Activated naive CD4-positive, alpha-beta T cell treated with anti-CD3 and anti-CD28 coated beads, Interleukin-2, amount 10 ng/mL, durations not matched to agents 7 days and 5 days (primary cell): ENCODE data around the gene CA11.

Experiments
- CTCF ChIA-PET: fragments of 350-600 bp; sonication (Branson Sonifier 250); formaldehyde crosslinking; loops from one replicate; lab custom pipeline; 2021; ENCODE audit warnings: antibody characterized with exemption; lab: Charles Lee
- DNase-seq: peaks from one replicate; pipeline ENCODE4 v3.0.0-alpha.2; 2020
- H3K27ac Mint-ChIP-seq: one replicate; pipeline ENCODE4 v1.8.0; 2021; ENCODE audit warnings: mild to moderate bottlenecking, moderate library complexity, mixed read lengths
- H3K27me3 Mint-ChIP-seq: one replicate; pipeline ENCODE4 v1.8.0; 2021; ENCODE audit warnings: mild to moderate bottlenecking, mixed read lengths
- H3K36me3 Mint-ChIP-seq: one replicate; pipeline ENCODE4 v1.8.0; 2021; ENCODE audit warnings: mixed read lengths
- H3K4me1 Mint-ChIP-seq: one replicate; pipeline ENCODE4 v1.8.0; 2021; ENCODE audit warnings: mixed read lengths
- H3K4me3 Mint-ChIP-seq: one replicate; pipeline ENCODE4 v1.8.0; 2021; ENCODE audit warnings: mild to moderate bottlenecking, moderate library complexity, mixed read lengths
- H3K9me3 Mint-ChIP-seq: one replicate; pipeline ENCODE4 v1.8.0; 2021; ENCODE audit warnings: mixed read lengths

CA11 gene

DNA sequence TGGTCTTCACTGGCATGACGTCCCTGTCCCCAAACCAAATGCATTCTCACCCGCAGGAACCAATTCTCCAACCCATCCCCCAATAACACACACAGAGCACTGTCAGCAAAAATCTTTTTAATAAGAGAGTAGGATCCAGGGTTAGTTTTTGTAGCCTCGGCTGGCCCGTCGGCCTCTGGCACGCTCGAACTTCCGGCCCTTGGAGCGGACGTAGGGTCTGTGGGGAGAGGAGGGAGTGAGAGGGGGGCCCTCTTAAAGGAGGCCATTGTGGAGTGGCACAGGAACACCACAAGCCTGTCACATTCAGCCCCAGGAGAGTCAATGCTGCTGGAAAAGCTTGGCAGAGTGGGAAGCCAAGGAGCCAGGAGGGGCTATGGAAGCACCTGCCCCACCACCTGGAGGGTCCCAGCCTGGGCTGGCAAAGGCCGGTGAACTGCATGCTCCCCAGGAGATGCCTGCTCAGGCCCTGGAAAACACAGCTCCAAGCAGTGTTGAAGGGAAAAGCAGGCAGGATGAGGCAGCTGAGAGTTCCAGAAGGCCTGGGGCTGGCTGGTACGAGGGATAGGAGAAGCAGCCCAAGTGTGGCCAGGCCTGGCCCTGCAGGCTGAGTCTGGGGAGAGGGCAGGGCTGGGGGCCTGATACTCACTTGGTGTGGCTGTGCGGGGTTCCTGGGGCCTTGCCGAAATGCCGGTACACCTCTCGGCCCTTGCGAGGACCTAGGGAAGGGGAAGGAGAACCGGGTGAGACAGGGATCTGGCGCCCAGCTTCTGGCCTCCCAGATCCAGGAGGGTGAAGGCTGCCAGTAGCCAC is 30.6 kb downstream of the CA11 start:
- Mint-ChIP-seq H3K27ac (no peak overlapping the region), H3K9me3 (no peaks in the 10 kb centered on the region), H3K27me3 (peaks cover 4% of the 10 kb centered on the region), H3K4me1 (peaks cover 40% of the 10 kb centered on the region), H3K36me3 (peaks cover 46% of the 10 kb centered on the region), H3K4me3 (no peak overlapping the region)
- CTCF ChIA-PET, result interaction anchor here (0.9 to 1.1 kb wide), 2 partner anchors 10 kb away, joined by 3 read pairs; no protein-coding TSS in a partner anchor
- DNase-seq, result no peak

DNA sequence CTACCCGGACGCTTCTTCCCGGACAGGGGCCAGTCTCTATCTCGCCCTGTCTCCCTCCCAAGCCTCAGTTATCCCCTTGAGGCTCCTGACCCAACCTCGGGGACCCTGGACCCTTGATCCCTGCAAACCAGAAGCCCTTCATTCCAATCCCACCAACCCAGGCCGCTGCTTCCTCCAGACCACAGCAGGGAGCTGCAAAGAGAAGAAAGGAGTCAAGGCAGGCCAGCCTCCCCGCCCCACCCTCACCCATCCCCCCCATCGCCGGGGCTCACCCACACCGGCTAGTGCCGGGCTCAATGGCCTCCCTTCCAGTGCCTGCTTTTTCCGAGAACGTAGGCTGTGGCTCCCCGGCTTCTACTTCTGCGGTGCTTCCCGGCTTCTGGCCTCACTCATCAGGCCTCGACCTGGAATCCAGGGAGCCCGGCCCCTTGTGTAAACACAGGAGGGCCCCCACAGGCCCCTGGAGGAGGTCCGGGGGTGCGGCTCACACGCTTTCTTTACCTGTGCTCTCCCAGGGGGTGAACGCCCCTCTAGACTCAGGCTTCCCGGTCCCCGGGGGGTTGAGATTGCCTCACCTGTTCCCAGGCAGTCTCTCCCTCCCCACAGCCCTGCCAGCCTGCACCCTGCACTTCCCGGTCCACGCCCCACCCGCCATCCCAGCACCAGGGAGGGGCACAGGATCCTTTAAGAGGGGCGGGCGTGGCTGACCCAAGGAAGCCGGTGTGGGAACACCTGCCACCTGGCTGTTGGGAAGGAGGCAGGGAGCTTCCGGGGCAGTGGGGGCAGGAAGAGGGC is 31.4 kb downstream of the CA11 start, which contains the start of gene FAM83E:
FAM83E (minus strand) TSS at position 641 of the 795 bp plus-strand sequence. CDS start 1,704 bp downstream, outside the sequence.
- CTCF ChIA-PET, result interaction anchor here (0.9 kb wide), 1 partner anchor 9 kb away, joined by 3 read pairs; no protein-coding TSS in a partner anchor
- H3K4me3 Mint-ChIP-seq, result no peak within 1 kb of the TSS
- DNase-seq, result no peak
- H3K27me3 Mint-ChIP-seq, result peaks cover 4% of the 10 kb centered on the region
- H3K36me3 Mint-ChIP-seq, result peaks cover 41% of the 10 kb centered on the region
- no peaks in the 10 kb centered on the region for H3K9me3 Mint-ChIP-seq
- H3K4me1 Mint-ChIP-seq, result peaks cover 32% of the 10 kb centered on the region
- H3K27ac Mint-ChIP-seq, result peak within 1 kb of the TSS; percentile 16

DNA sequence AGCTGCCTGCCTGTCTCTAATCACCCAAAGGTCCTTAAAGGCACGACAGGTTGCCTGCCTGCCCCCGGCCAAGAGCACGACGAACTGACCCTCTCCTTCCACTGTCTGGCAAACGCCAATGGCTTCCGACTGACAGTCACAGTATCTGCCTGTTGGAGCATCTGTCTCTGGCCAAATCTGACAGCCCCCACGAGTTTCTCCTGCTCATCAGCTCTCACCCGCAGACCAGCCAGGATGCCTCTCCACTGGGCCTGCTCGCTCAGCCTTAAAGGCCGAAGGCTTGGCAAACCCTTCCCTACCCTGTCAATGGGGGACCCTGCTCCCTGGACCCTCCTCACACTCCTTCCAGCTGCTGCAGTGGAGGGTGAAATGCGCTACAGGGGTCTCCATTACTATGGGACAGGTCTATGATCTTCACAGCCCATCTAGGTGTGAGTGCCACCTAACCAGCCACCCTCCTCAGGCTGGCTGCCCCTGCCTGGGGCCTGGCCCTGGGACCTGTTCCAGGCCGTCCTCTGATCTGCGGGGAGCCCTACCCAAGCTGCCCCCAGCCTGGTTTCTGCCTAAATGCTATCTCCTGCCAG is 32.0 kb downstream of the CA11 start:
- Mint-ChIP-seq H3K4me1 (peaks cover 30% of the 10 kb centered on the region), H3K4me3 (no peak overlapping the region), H3K27ac (peak overlapping the region; percentile 16), H3K9me3 (no peaks in the 10 kb centered on the region), H3K27me3 (peaks cover under 1% of the 10 kb centered on the region), H3K36me3 (peaks cover 37% of the 10 kb centered on the region)
- CTCF ChIA-PET, result interaction anchor here (0.9 kb wide), 1 partner anchor 8 kb away, joined by 3 read pairs; no protein-coding TSS in a partner anchor
- no peak for DNase-seq

DNA sequence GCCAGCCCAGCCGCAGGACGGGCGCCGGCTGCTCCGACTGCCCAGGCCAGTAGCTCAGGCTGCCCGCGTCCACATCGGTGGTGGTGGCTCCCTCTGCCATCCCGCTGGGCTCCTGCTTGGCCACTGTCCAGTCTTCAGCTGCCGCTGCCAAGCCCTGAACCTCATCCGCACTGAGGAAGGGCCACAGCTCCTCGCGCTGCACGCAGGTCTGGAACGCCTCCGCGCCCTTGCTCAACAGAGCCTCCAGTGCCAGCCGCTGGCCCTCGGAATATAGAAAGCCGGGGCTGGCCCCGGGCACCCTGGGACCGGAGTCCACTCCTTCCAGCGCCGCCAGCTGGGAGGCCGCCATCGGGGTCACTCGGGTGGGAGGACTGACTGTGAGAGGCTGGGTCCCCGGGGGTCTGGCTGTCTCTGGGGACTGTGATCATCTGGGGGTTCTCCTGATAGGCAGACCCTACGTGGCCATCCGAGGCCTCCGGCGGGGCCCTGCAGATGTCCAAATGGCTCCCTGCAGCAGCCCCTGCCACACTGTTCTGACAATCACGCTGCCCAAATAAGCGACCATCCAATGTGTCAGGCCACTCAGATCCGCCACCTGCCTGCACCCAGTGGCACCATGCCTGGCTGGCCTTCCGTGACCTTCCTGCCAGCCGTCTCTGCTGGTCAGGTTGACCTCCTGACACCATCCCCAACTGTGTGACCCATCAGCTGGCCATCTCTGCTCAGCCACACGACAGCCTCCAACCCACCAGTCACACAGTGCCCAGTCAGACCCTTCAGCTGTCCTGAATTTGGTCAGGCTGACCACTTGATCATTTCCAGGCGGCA is 32.7 kb downstream of the CA11 start:
- peaks cover 32% of the 10 kb centered on the region for H3K36me3 Mint-ChIP-seq
- no peaks in the 10 kb centered on the region for H3K27me3 Mint-ChIP-seq
- CTCF ChIA-PET, result interaction anchor here (0.8 kb wide), 1 partner anchor 28 kb away, joined by 3 read pairs; no protein-coding TSS in a partner anchor
- no peak overlapping the region for H3K4me3 Mint-ChIP-seq
- DNase-seq, result no peak
- no peak overlapping the region for H3K27ac Mint-ChIP-seq
- peaks cover 29% of the 10 kb centered on the region for H3K4me1 Mint-ChIP-seq
- no peaks in the 10 kb centered on the region for H3K9me3 Mint-ChIP-seq

DNA sequence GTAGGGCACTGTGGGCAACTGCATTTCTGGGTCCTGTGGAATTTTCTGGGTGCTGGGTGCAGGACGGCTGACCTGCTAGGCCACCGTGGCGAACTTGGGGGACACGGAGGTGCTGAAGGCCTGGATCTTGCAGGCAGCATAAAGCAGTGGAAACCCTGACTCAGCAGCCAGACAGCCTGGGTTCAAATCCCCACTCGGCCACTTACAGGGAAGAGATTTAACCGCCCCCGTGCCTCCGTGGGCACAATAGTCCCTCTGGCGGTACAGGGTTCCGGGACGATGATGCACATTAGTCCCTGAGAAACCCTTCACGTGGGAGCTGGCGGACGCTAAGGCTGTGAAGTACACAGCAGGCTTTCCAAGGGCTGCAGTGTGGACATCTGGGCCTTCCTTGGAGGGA is 34.1 kb downstream of the CA11 start:
- Mint-ChIP-seq H3K27ac (no peak overlapping the region), H3K27me3 (no peaks in the 10 kb centered on the region), H3K4me3 (no peak overlapping the region), H3K9me3 (no peaks in the 10 kb centered on the region), H3K4me1 (peaks cover 15% of the 10 kb centered on the region), H3K36me3 (peaks cover 23% of the 10 kb centered on the region)
- DNase-seq, result no peak
- CTCF ChIA-PET, result interaction anchor here (1.9 kb wide), 1 partner anchor 106 kb away, joined by 6 read pairs; no protein-coding TSS in a partner anchor

DNA sequence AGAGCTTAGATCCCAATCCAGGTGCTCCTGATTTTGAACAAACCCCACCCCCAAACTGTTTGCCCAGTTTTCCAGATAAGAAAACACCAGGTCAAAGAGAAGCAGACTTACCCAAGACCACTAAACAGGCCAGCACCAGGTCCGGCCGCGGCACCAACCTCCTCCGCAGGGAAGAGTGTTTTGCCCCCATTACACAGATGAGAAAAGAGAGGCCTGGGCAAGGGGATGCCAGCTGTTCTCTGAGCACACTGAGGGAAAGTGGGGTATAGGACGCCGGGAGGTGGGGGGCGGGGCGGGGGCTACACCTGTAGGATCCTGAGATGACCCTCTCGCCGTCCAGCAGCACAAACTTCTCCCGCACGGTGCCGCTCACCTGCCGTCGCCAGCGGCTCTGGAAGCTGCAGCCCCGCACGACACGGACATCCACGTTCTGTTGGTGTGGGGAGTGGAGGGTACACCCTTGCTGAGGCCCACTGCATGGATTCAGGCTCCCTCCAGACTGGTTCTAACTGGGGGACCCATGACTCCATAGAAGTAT is 36.3 kb downstream of the CA11 start:
- Mint-ChIP-seq H3K27ac (no peak overlapping the region), H3K4me3 (no peak overlapping the region), H3K27me3 (no peaks in the 10 kb centered on the region), H3K4me1 (peaks cover 5% of the 10 kb centered on the region), H3K9me3 (no peaks in the 10 kb centered on the region), H3K36me3 (peaks cover 6% of the 10 kb centered on the region)
- CTCF ChIA-PET, result interaction anchor here (0.7 to 3.5 kb wide), 12 partner anchors 8 to 342 kb away, joined by 3 to 35 read pairs (median 6); partner anchors contain the start of genes RPL18 and SPHK2
- DNase-seq, result no peak

DNA sequence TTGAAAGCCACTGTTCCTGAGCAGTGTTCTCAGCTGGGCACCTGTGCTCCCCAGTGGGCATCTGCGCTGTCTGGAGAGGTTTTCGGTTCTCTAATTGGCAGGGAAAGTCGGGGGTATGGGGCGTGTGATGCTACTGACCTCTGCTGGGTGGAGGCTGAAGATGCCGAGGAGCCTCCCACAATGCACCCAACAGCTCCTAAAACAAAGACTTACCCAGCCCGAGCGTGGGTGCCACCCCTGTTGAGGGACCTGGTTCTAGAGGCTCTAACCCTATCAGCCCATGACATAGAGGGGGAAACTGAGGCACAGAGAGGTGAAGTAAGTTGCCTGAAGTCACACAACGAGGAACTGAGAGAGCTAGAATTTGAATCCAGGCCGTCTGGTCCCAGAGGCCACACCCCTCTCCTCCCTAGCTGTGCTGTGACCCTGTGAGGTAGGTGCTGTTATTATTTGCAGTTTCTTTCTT is 37.2 kb downstream of the CA11 start:
- CTCF ChIA-PET, result interaction anchor here (0.7 to 3.5 kb wide), 14 partner anchors 9 to 342 kb away, joined by 3 to 35 read pairs (median 4); partner anchors contain the start of genes RPL18 and SPHK2
- Mint-ChIP-seq H3K4me1 (peaks cover 5% of the 10 kb centered on the region), H3K36me3 (peaks cover 3% of the 10 kb centered on the region), H3K4me3 (no peak overlapping the region), H3K27me3 (no peaks in the 10 kb centered on the region), H3K9me3 (no peaks in the 10 kb centered on the region), H3K27ac (peak overlapping the region; percentile 77)
- peak; percentile 75 for DNase-seq

DNA sequence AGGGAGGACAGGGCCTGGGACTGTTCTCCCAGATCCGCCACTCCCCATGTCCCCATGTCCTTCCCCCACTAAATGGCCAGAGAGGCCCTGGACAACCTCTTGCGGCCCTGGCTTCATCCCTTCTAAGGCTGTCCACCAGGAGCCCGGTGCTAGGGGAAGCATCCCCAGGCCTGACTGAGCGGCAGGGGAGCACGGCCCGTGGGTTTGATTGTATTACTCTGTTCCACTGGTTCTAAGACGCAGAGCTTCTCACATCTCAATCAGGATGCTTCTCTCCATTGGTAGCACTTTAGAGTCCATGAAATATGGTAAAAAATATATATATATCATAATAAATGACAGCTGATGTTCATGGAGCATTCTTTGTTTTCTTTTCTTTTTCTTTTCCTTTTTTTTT is 38.6 kb downstream of the CA11 start:
- no peak for DNase-seq
- H3K4me1 Mint-ChIP-seq, result peaks cover 5% of the 10 kb centered on the region
- no peak overlapping the region for H3K4me3 Mint-ChIP-seq
- no peaks in the 10 kb centered on the region for H3K27me3 Mint-ChIP-seq
- CTCF ChIA-PET, result interaction anchor here (0.6 to 3.5 kb wide), 6 partner anchors 13 to 110 kb away, joined by 3 to 35 read pairs (median 3); no protein-coding TSS in a partner anchor
- no peaks in the 10 kb centered on the region for H3K36me3 Mint-ChIP-seq
- H3K9me3 Mint-ChIP-seq, result no peaks in the 10 kb centered on the region
- H3K27ac Mint-ChIP-seq, result no peak overlapping the region

DNA sequence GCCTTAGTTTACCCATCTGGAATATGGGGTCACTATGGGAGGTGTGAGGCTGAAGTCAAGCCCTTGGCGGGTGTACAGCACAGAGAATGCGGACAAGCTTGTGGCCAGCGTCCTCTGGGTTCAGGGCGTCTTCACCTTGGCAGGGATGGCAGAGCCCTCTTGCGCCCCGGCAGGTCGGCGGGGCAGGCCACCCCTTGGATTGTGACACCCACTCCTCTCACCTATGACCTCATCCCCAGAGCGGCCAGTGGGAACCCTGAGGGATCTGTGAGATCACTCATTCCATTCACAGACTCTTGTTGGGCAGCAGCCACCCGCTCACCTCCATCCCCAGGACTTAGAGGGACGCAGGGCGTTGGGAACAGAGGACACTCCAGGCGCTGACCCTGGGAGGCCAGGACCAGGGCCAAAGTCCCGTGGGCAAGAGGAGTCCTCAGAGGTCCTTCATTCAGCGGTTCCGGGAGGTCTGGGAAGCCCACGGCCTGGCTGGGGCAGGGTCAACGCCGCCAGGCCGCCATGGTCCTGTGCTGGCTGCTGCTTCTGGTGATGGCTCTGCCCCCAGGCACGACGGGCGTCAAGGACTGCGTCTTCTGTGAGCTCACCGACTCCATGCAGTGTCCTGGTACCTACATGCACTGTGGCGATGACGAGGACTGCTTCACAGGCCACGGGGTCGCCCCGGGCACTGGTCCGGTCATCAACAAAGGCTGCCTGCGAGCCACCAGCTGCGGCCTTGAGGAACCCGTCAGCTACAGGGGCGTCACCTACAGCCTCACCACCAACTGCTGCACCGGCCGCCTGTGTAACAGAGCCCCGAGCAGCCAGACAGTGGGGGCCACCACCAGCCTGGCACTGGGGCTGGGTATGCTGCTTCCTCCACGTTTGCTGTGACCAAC is 39.3 kb downstream of the CA11 start, which contains the start of gene SPACA4:
SPACA4 (plus strand) TSS at position 280 of the 896 bp plus-strand sequence; CDS start at position 517, 237 bp downstream.
- no peaks in the 10 kb centered on the region for H3K36me3 Mint-ChIP-seq
- peaks cover 5% of the 10 kb centered on the region for H3K4me1 Mint-ChIP-seq
- CTCF ChIA-PET, result interaction anchor here (0.8 to 3.5 kb wide), 7 partner anchors 12 to 100 kb away, joined by 3 to 35 read pairs (median 3); no protein-coding TSS in a partner anchor
- H3K27ac Mint-ChIP-seq, result no peak within 1 kb of the TSS
- H3K27me3 Mint-ChIP-seq, result no peaks in the 10 kb centered on the region
- no peak within 1 kb of the TSS for H3K4me3 Mint-ChIP-seq
- DNase-seq, result no peak
- no peaks in the 10 kb centered on the region for H3K9me3 Mint-ChIP-seq

DNA sequence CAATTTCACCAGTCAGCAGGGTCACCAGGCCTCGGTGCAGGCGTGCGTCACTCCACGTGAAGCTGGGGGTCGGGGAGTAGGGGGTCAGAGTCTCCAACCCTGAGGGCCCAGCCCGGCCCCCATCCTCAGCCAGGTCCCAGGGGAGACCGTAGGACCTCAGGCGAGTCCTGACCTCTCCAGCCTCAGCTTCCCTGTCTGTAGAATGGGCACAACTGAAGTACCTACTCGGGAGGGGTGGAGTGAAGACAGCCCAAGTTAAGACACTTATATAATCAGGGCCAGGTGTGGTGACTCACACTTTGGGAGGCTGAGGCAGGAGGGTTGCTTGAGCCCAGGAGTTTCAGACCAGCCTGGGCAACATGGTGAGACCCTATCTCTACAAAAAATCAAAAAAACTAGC is 42.1 kb downstream of the CA11 start:
- Mint-ChIP-seq H3K36me3 (no peaks in the 10 kb centered on the region), H3K4me1 (peaks cover 3% of the 10 kb centered on the region), H3K27ac (no peak overlapping the region), H3K9me3 (no peaks in the 10 kb centered on the region), H3K27me3 (no peaks in the 10 kb centered on the region), H3K4me3 (no peak overlapping the region)
- DNase-seq, result no peak
- CTCF ChIA-PET, result no interaction called here

DNA sequence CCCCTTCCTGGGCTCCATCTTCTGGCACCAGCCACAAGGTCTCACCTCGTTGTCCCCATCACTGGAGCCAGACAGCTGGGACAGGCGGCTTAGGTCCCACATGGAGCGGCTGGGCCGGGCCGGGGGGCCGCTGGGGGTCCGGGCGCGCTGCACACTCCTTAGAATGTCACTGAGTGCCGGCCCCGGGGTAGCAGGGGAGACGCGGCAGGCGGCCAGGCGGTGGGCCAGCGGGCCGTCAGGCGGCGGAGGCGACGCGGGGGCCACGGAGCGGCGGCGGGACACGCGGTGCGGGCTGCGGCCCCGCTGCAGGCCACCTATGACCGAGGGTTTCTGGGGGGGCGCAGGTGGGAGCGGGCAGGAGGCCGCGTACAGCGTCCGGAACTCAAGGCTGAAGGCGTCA is 42.5 kb downstream of the CA11 start:
- Mint-ChIP-seq H3K4me1 (no peaks in the 10 kb centered on the region), H3K9me3 (no peaks in the 10 kb centered on the region), H3K36me3 (no peaks in the 10 kb centered on the region), H3K27me3 (no peaks in the 10 kb centered on the region), H3K27ac (no peak overlapping the region), H3K4me3 (no peak overlapping the region)
- CTCF ChIA-PET, result no interaction called here
- DNase-seq, result no peak

DNA sequence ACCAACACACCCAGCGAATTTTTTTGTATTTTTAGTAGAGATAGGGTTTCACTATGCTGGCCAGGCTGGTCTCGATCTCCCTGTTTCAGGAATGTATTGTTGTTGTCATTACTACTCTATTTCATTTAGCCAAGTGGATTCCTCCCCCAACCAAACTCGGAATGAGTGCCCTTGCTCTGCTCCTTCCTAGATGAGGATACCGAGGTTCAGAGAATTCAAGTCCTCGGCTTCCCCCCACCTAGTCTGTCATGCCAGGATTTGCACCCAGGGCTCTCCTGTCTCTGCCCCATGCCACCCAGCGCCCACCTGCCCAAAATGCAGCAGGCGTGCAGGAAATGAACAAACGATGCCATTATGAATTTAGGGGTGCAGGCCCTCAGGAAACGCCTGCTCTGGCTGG is 43.0 kb downstream of the CA11 start:
- Mint-ChIP-seq H3K9me3 (no peaks in the 10 kb centered on the region), H3K4me3 (no peak overlapping the region), H3K4me1 (no peaks in the 10 kb centered on the region), H3K36me3 (no peaks in the 10 kb centered on the region), H3K27me3 (no peaks in the 10 kb centered on the region), H3K27ac (no peak overlapping the region)
- no peak for DNase-seq
- CTCF ChIA-PET, result interaction anchor here (0.8 to 1.5 kb wide), 2 partner anchors 14 to 17 kb away, joined by 3 to 4 read pairs; no protein-coding TSS in a partner anchor
